WI38 (cell line): ENCODE results near the gene SEMA5A.

Source experiments
- H3K4me3 ChIP-seq: 2 replicates; pipeline ENCODE4 v1.5.1; 2011; ENCODE audit warnings: low read depth, mild to moderate bottlenecking, control low read depth, low read length
- CTCF ChIP-seq: IDR thresholded peaks from 2 replicates; pipeline ENCODE4 v1.5.1; 2012; ENCODE audit warnings: low read depth, mild to moderate bottlenecking, control low read depth, low read length

Gene SEMA5A

GRCh38 chr5:9302218-9302617, 243.7 kb downstream of the SEMA5A start:
- H3K4me3 ChIP-seq: no peak overlapping the region
- no peak for TF ChIP-seq CTCF

GRCh38 chr5:9301200-9301599, 244.7 kb downstream of the SEMA5A start:
- no peak overlapping the region for H3K4me3 ChIP-seq
- TF ChIP-seq CTCF: no peak

- no peak overlapping the region for H3K4me3 ChIP-seq
- no peak for TF ChIP-seq CTCF
Measured at GRCh38 chr5:9297134-9297533, 248.7 kb downstream of the SEMA5A start.

- TF ChIP-seq CTCF: no peak
- H3K4me3 ChIP-seq: no peak overlapping the region
Measured at GRCh38 chr5:9295466-9295801, 250.4 kb downstream of the SEMA5A start.

GRCh38 chr5:9294793-9295465, 250.9 kb downstream of the SEMA5A start:
- TF ChIP-seq CTCF: no peak
- H3K4me3 ChIP-seq: no peak overlapping the region

- no peak for TF ChIP-seq CTCF
Measured at GRCh38 chr5:9288234-9288633, 257.6 kb downstream of the SEMA5A start.

GRCh38 chr5:9284781-9285307, 261.0 kb downstream of the SEMA5A start:
- no peak for TF ChIP-seq CTCF
- H3K4me3 ChIP-seq: no peak overlapping the region

More at GRCh38 chr5:9288234-9288633, 257.6 kb downstream of the SEMA5A start:
- H3K4me3 ChIP-seq: no peak overlapping the region
